Fibroblast of skin of right quadriceps (primary cell): ENCODE results near the gene TNS1.

ENCODE experiments used
- DNase-seq: peaks from one replicate; pipeline ENCODE4 v3.0.0-alpha.2; 2013

TNS1 gene

GRCh38 chr2:217863883-217864282, 138.9 kb downstream of the TNS1 start:
- DNase-seq = no peak

GRCh38 chr2:217861334-217861877, 141.4 kb downstream of the TNS1 start:
- no peak for DNase-seq

- DNase-seq = no peak
Observed at GRCh38 chr2:217859926-217860325, 142.9 kb downstream of the TNS1 start.

GRCh38 chr2:217858519-217859491, 144.0 kb downstream of the TNS1 start:
- peak; percentile 99 for DNase-seq

- DNase-seq = no peak
Observed at GRCh38 chr2:217857624-217858506, 144.9 kb downstream of the TNS1 start.

GRCh38 chr2:217856871-217857270, 145.9 kb downstream of the TNS1 start:
- DNase-seq = no peak

GRCh38 chr2:217856159-217856558, 146.6 kb downstream of the TNS1 start:
- DNase-seq = no peak

GRCh38 chr2:217854684-217855420, 147.9 kb downstream of the TNS1 start:
- DNase-seq = no peak

- no peak for DNase-seq
Observed at GRCh38 chr2:217853961-217854360, 148.8 kb downstream of the TNS1 start.

GRCh38 chr2:217853301-217853881, 149.4 kb downstream of the TNS1 start:
- DNase-seq = peak; percentile 46

GRCh38 chr2:217852555-217853211, 150.1 kb downstream of the TNS1 start:
- DNase-seq = peak; percentile 28

- DNase-seq = peak; percentile 60
Observed at GRCh38 chr2:217851191-217852020, 151.4 kb downstream of the TNS1 start.

- no peak for DNase-seq
Observed at GRCh38 chr2:217849154-217849975, 153.4 kb downstream of the TNS1 start.

- DNase-seq = no peak
Observed at GRCh38 chr2:217848351-217848957, 154.3 kb downstream of the TNS1 start.

GRCh38 chr2:217847552-217848350, 155.0 kb downstream of the TNS1 start:
- no peak for DNase-seq

- DNase-seq = no peak
Observed at GRCh38 chr2:217847115-217847514, 155.7 kb downstream of the TNS1 start.

- no peak for DNase-seq
Observed at GRCh38 chr2:217846321-217846743, 156.5 kb downstream of the TNS1 start.

GRCh38 chr2:217845301-217845700, 157.5 kb downstream of the TNS1 start:
- no peak for DNase-seq
